ENCODE measurements around the gene MED15.

GRCh38 chr22:20523086-20523983, 15.9 kb downstream of the MED15 start:
- TF ChIP-seq, protein P1, sequence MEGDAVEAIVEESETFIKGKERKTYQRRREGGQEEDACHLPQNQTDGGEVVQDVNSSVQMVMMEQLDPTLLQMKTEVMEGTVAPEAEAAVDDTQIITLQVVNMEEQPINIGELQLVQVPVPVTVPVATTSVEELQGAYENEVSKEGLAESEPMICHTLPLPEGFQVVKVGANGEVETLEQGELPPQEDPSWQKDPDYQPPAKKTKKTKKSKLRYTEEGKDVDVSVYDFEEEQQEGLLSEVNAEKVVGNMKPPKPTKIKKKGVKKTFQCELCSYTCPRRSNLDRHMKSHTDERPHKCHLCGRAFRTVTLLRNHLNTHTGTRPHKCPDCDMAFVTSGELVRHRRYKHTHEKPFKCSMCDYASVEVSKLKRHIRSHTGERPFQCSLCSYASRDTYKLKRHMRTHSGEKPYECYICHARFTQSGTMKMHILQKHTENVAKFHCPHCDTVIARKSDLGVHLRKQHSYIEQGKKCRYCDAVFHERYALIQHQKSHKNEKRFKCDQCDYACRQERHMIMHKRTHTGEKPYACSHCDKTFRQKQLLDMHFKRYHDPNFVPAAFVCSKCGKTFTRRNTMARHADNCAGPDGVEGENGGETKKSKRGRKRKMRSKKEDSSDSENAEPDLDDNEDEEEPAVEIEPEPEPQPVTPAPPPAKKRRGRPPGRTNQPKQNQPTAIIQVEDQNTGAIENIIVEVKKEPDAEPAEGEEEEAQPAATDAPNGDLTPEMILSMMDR (IDR thresholded peaks at IDR 0.05): no peak
- TF ChIP-seq POLR2AphosphoS5 (IDR thresholded peaks at IDR 0.05) (no peak), POLR2A (IDR thresholded peaks at IDR 0.05) (no peak)

Data from sigmoid colon (tissue), 4 donors.